HepG2 (cell line): ENCODE data around the gene TANGO6. TPM values are rescaled to one million over a fixed set of nuclear protein-coding genes. Genes with fewer than 3 reads are reported as not detected.

Experiments used
- EHMT2 ChIP-seq: fragments of 200-600 bp; sonication (generic); IDR thresholded peaks from 2 replicates; pipeline ENCODE4 v1.7.0; 2017; ENCODE audit warnings: antibody characterized with exemption, low read depth, low read length, borderline replicate concordance
- HIVEP1 ChIP-seq: sonication (generic); formaldehyde crosslinking; IDR thresholded peaks from 2 replicates; pipeline ENCODE4 v1.4.0; 2020; ENCODE audit warnings: mild to moderate bottlenecking, missing genetic modification reagents
- HOXA5 ChIP-seq: sonication (generic); formaldehyde crosslinking; IDR thresholded peaks from 2 replicates; pipeline ENCODE4 v1.4.0; 2020; ENCODE audit warnings: missing genetic modification reagents
- PHF5A ChIP-seq: IDR thresholded peaks from one replicate; pipeline ENCODE4 v1.6.1; 2018; ENCODE audit warnings: low read depth, missing genetic modification reagents; ENCODE audit not compliant: unreplicated experiment
- RARA ChIP-seq: IDR thresholded peaks from 2 replicates; pipeline ENCODE4 v1.6.1; 2016; ENCODE audit warnings: missing genetic modification reagents, missing compliant biosample characterization
- SRSF1 ChIP-seq: fragments of 200-400 bp; formaldehyde crosslinking; optimal IDR thresholded peaks from 2 replicates; pipeline ENCODE3; 2017; ENCODE audit warnings: mild to moderate bottlenecking, low read depth, low read length, moderate library complexity
- TBX2 ChIP-seq: sonication (generic); formaldehyde crosslinking; IDR thresholded peaks from 2 replicates; pipeline ENCODE4 v1.5.0; 2020; ENCODE audit warnings: missing genetic modification reagents, mild to moderate bottlenecking, borderline replicate concordance
- TEAD2 ChIP-seq: sonication (generic); formaldehyde crosslinking; IDR thresholded peaks from 2 replicates; pipeline ENCODE4 v1.9.0; 2021; ENCODE audit warnings: missing genetic modification reagents
- THAP11 ChIP-seq: IDR thresholded peaks from 2 replicates; pipeline ENCODE4 v1.6.1; 2016; ENCODE audit warnings: missing biosample characterization, missing genetic modification reagents
- ZBTB7A ChIP-seq: sonication (generic); formaldehyde crosslinking; IDR thresholded peaks from 2 replicates; pipeline ENCODE4 v1.8.0; 2022; ENCODE audit warnings: mild to moderate bottlenecking, missing genetic modification reagents
- ZNF629 ChIP-seq: sonication (generic); formaldehyde crosslinking; conservative IDR thresholded peaks from 2 replicates; pipeline ENCODE4 v1.5.0; 2020; ENCODE audit warnings: missing genetic modification reagents
- polyA plus RNA-seq, 8 experiments: library from polyadenylated mRNA; depleted of rRNA in 3 of 8; stranded (reverse) in 7 of 8; unstranded in 1 of 8; fragments of >200 nt; fragmentation: Illumina TruSeq in 4 of 8; extraction: Trizol in 4 of 8; gene quantifications; 2 replicates each; pipeline versions ENCODE4 v1.2.1 to v1.2.3, GENCODE V29; 2011 to 2016; ENCODE audit warnings: low read depth in 4 of 8, missing spikeins in 1 of 8, mixed read lengths in 1 of 8; ENCODE audit not compliant: insufficient read depth in 1 of 8
- total RNA-seq, 5 experiments: library from RNA; depleted of rRNA; stranded (reverse); fragments of >200 nt; fragmentation: Illumina TruSeq; extraction: Trizol; gene quantifications; 2 replicates each; pipeline ENCODE4 v1.2.3, GENCODE V29; 2016; ENCODE audit warnings: low read depth in 1 of 5
- TF ChIP-seq, protein P1 (sequence below), 2 experiments: sonication (generic) in 1 of 2; formaldehyde crosslinking in 1 of 2; IDR thresholded peaks; 2 replicates each; pipeline versions ENCODE4 v1.4.0 to v1.6.1; 2018 to 2020; ENCODE audit warnings: missing genetic modification reagents in 2 of 2, borderline replicate concordance in 1 of 2, low read depth in 1 of 2, mild to moderate bottlenecking in 1 of 2, missing biosample characterization in 1 of 2
- TF ChIP-seq, protein P2 (sequence below): sonication (generic); formaldehyde crosslinking; conservative IDR thresholded peaks from 2 replicates; pipeline ENCODE4 v1.4.0; 2020; ENCODE audit warnings: mild to moderate bottlenecking, missing genetic modification reagents, moderate library complexity
- TF ChIP-seq, protein P3 (sequence below): sonication (generic); formaldehyde crosslinking; IDR thresholded peaks from 2 replicates; pipeline ENCODE4 v1.4.0; 2020; ENCODE audit warnings: mild to moderate bottlenecking, missing genetic modification reagents
- TF ChIP-seq, protein P4 (sequence below): sonication (generic); formaldehyde crosslinking; IDR thresholded peaks from 2 replicates; pipeline ENCODE4 v1.8.0; 2022; ENCODE audit warnings: missing genetic modification reagents, mild to moderate bottlenecking, moderate library complexity, borderline replicate concordance
- TF ChIP-seq, protein P5 (sequence below): IDR thresholded peaks from 2 replicates; pipeline ENCODE4 v1.6.1; 2012; ENCODE audit warnings: inconsistent platforms
- TF ChIP-seq, protein P6 (sequence below): sonication (generic); formaldehyde crosslinking; IDR thresholded peaks from 2 replicates; pipeline ENCODE4 v1.5.1; 2020; ENCODE audit warnings: mild to moderate bottlenecking, missing genetic modification reagents

Gene TANGO6
- total and polyA plus RNA-seq, 2 of the 13 experiments (the other 11 are each of a cell fraction or from before 2014, with no cell fraction given) = 7.2 to 13.3 TPM

DNA sequence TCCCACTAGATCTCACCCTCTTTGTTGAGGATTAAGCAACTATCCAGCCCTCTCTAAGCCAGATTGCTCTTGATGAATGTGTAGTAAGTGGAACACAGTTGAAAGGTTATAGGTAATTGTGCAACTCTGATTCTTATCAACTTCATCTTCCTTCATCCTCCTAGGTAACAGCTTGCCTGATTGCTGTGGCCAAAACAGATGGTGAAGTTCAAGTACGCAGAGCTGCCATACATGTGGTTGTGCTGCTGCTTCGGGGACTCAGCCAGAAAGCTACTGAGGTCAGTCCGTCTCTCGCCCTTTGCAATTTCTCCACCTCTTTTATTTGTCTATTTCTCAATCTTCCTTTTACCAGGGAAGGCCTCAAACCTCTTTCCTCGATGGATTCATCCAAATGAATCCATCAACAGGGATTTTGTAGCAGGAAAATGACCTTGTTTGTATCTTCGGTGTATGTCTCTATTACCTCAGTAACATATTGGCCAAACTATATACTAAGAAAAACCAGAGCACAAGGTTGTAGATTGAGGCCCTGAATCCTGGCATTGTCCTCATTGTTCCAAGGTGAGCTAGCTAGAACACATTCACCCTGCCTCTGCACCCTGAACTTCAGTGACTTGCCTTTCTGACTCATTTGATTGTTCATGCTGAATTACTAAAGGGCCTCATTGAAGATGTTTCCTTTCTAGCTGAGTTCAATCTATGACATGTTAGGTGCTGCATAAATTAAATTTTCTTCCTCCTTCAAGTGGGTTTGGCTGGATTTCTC lies 197.0 kb downstream of the TANGO6 start (continued):
- TF ChIP-seq, protein P1, sequence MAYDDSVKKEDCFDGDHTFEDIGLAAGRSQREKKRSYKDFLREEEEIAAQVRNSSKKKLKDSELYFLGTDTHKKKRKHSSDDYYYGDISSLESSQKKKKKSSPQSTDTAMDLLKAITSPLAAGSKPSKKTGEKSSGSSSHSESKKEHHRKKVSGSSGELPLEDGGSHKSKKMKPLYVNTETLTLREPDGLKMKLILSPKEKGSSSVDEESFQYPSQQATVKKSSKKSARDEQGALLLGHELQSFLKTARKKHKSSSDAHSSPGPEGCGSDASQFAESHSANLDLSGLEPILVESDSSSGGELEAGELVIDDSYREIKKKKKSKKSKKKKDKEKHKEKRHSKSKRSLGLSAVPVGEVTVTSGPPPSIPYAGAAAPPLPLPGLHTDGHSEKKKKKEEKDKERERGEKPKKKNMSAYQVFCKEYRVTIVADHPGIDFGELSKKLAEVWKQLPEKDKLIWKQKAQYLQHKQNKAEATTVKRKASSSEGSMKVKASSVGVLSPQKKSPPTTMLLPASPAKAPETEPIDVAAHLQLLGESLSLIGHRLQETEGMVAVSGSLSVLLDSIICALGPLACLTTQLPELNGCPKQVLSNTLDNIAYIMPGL (CRISPR knock-in tag; IDR thresholded peaks at IDR 0.05; ENCODE audit: borderline replicate concordance in 1 of 2, low read depth in 1 of 2) = no peak
- no peak for TF ChIP-seq HIVEP1 (CRISPR knock-in tag)
- TF ChIP-seq EHMT2 = peak; percentile 61; the same call in 1 of the 2 replicates
- peak; percentile 72 for TF ChIP-seq THAP11 (CRISPR knock-in tag)
- TF ChIP-seq ZBTB7A = no peak
- peak; percentile 62 for TF ChIP-seq TBX2 (CRISPR knock-in tag)
- TF ChIP-seq, protein P2, sequence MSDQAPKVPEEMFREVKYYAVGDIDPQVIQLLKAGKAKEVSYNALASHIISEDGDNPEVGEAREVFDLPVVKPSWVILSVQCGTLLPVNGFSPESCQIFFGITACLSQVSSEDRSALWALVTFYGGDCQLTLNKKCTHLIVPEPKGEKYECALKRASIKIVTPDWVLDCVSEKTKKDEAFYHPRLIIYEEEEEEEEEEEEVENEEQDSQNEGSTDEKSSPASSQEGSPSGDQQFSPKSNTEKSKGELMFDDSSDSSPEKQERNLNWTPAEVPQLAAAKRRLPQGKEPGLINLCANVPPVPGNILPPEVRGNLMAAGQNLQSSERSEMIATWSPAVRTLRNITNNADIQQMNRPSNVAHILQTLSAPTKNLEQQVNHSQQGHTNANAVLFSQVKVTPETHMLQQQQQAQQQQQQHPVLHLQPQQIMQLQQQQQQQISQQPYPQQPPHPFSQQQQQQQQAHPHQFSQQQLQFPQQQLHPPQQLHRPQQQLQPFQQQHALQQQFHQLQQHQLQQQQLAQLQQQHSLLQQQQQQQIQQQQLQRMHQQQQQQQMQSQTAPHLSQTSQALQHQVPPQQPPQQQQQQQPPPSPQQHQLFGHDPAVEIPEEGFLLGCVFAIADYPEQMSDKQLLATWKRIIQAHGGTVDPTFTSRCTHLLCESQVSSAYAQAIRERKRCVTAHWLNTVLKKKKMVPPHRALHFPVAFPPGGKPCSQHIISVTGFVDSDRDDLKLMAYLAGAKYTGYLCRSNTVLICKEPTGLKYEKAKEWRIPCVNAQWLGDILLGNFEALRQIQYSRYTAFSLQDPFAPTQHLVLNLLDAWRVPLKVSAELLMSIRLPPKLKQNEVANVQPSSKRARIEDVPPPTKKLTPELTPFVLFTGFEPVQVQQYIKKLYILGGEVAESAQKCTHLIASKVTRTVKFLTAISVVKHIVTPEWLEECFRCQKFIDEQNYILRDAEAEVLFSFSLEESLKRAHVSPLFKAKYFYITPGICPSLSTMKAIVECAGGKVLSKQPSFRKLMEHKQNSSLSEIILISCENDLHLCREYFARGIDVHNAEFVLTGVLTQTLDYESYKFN (CRISPR knock-in tag) = peak; percentile 38; the same call in 1 of the 2 replicates
- TF ChIP-seq, protein P3, sequence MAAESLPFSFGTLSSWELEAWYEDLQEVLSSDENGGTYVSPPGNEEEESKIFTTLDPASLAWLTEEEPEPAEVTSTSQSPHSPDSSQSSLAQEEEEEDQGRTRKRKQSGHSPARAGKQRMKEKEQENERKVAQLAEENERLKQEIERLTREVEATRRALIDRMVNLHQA (CRISPR knock-in tag) = 0 out of 2 replicates have a peak, but pooled peaks have one; percentile 61
- TF ChIP-seq ZNF629 (CRISPR knock-in tag) = no peak
- TF ChIP-seq RARA (CRISPR knock-in tag) = peak; percentile 94
- TF ChIP-seq, protein P4, sequence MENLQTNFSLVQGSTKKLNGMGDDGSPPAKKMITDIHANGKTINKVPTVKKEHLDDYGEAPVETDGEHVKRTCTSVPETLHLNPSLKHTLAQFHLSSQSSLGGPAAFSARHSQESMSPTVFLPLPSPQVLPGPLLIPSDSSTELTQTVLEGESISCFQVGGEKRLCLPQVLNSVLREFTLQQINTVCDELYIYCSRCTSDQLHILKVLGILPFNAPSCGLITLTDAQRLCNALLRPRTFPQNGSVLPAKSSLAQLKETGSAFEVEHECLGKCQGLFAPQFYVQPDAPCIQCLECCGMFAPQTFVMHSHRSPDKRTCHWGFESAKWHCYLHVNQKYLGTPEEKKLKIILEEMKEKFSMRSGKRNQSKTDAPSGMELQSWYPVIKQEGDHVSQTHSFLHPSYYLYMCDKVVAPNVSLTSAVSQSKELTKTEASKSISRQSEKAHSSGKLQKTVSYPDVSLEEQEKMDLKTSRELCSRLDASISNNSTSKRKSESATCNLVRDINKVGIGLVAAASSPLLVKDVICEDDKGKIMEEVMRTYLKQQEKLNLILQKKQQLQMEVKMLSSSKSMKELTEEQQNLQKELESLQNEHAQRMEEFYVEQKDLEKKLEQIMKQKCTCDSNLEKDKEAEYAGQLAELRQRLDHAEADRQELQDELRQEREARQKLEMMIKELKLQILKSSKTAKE = peak; percentile 88
- no peak for TF ChIP-seq TEAD2 (CRISPR knock-in tag)
- TF ChIP-seq HOXA5 = peak; percentile 51; the same call in 1 of the 2 replicates
- TF ChIP-seq PHF5A = no peak
- TF ChIP-seq SRSF1 = no peak
- TF ChIP-seq, protein P5, sequence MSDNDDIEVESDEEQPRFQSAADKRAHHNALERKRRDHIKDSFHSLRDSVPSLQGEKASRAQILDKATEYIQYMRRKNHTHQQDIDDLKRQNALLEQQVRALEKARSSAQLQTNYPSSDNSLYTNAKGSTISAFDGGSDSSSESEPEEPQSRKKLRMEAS = 0 out of 2 replicates have a peak, but pooled peaks have one; percentile 44
- TF ChIP-seq, protein P6, sequence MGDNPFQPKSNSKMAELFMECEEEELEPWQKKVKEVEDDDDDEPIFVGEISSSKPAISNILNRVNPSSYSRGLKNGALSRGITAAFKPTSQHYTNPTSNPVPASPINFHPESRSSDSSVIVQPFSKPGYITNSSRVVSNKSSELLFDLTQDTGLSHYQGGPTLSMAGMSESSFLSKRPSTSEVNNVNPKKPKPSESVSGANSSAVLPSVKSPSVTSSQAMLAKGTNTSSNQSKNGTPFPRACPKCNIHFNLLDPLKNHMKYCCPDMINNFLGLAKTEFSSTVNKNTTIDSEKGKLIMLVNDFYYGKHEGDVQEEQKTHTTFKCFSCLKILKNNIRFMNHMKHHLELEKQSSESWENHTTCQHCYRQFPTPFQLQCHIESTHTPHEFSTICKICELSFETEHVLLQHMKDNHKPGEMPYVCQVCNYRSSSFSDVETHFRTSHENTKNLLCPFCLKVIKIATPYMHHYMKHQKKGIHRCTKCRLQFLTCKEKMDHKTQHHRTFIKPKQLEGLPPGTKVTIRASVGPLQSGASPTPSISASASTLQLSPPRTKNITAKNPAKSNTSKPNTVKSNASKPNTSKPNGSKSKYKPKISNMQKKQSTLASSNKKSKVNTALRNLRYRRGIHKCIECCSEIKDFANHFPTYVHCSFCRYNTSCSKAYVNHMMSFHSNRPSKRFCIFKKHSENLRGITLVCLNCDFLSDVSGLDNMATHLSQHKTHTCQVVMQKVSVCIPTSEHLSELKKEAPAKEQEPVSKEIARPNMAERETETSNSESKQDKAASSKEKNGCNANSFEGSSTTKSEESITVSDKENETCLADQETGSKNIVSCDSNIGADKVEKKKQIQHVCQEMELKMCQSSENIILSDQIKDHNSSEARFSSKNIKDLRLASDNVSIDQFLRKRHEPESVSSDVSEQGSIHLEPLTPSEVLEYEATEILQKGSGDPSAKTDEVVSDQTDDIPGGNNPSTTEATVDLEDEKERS (CRISPR knock-in tag) = no peak
